Natural killer cell (primary cell): ENCODE results near the gene P3H2. TPM values are rescaled to one million over a fixed set of nuclear protein-coding genes. Genes with fewer than 3 reads are reported as not detected.
"Not testable (repeated sequence)": the region's sequence is repeated elsewhere in the genome, so short reads cannot be mapped to it uniquely, and the experiment has no call there.

Source experiments
- ATAC-seq, 3 donors: fragments of 150-1000 bp in 2 of 3; fragments of 200-7000 bp in 1 of 3; cut with Tn5 transposase; 1 replicate in 1 of 3; 2 replicates in 2 of 3; pipeline ENCODE4 v1.10.0; 2021; ENCODE audit warnings: mild to moderate bottlenecking in 2 of 3, moderate library complexity in 2 of 3
- DNase-seq, 2 donors: peaks; one replicate each; pipeline versions ENCODE4 v3.0.0 to v3.0.0-alpha.2; 2013 to 2021; ENCODE audit warnings: mixed read lengths in 1 of 2
- H3K27ac ChIP-seq: one replicate; pipeline ENCODE4 v1.5.1; 2013; ENCODE audit warnings: mild to moderate bottlenecking, low read length
- H3K27me3 ChIP-seq: one replicate; pipeline ENCODE4 v1.6.1; 2013; ENCODE audit warnings: low read length; ENCODE audit not compliant: control insufficient read depth, insufficient read depth
- H3K36me3 ChIP-seq: one replicate; pipeline ENCODE4 v1.6.1; 2013; ENCODE audit warnings: low read length; ENCODE audit not compliant: control insufficient read depth, insufficient read depth
- H3K4me1 ChIP-seq: one replicate; pipeline ENCODE4 v1.6.1; 2013; ENCODE audit warnings: low read length; ENCODE audit not compliant: control insufficient read depth, insufficient read depth
- H3K4me3 ChIP-seq: one replicate; pipeline ENCODE4 v1.5.1; 2013; ENCODE audit warnings: low read length
- H3K9me3 ChIP-seq: one replicate; pipeline ENCODE4 v1.6.1; 2013; ENCODE audit warnings: low read length; ENCODE audit not compliant: control insufficient read depth, insufficient read depth
- H3K27ac Mint-ChIP-seq, 2 donors: one replicate each; pipeline ENCODE4 v1.8.0; 2022; ENCODE audit warnings: mild to moderate bottlenecking in 2 of 2, mixed read lengths in 2 of 2, moderate library complexity in 1 of 2
- H3K27me3 Mint-ChIP-seq, 2 donors: one replicate each; pipeline ENCODE4 v1.8.0; 2022; ENCODE audit warnings: low read depth in 2 of 2, mixed read lengths in 2 of 2
- H3K36me3 Mint-ChIP-seq: one replicate; pipeline ENCODE4 v1.8.0; 2022; ENCODE audit warnings: mixed read lengths
- H3K4me1 Mint-ChIP-seq, 2 donors: one replicate each; pipeline ENCODE4 v1.8.0; 2022; ENCODE audit warnings: mixed read lengths in 2 of 2
- H3K4me3 Mint-ChIP-seq: one replicate; pipeline ENCODE4 v1.8.0; 2022; ENCODE audit warnings: mild to moderate bottlenecking, moderate library complexity, mixed read lengths
- H3K9me3 Mint-ChIP-seq, 2 donors: one replicate each; pipeline ENCODE4 v1.8.0; 2022; ENCODE audit warnings: mixed read lengths in 2 of 2
- WGBS: methylation state at CpG from one replicate; pipeline ENCODE4 v1.1.7; 2013; ENCODE audit warnings: missing lambda C conversion rate; ENCODE audit not compliant: insufficient coverage; 5-methylcytosine and 5-hydroxymethylcytosine counted together
- intact Hi-C: fragments of 100-400 bp; cut with micrococcal nuclease; formaldehyde crosslinking; loops from one replicate; pipeline ENCODE4 v1.14.2; 2022
- total RNA-seq, 4 donors: library from RNA; stranded (reverse); fragments of 120-200 nt in 1 of 4; gene quantifications; one replicate each; pipeline versions ENCODE4 v1.2.3 to v1.2.4, GENCODE V29; 2013 to 2022
- TF ChIP-seq, protein P1 (sequence below): fragments of 200-600 bp; IDR thresholded peaks from one replicate; pipeline ENCODE4 v1.8.0; 2022; ENCODE audit warnings: antibody characterized with exemption

The P3H2 gene
- total RNA-seq, 3 donors from 2014 or later (not counting 1 experiment from before 2014, with no cell fraction given), result 0.43 to 1.0 (median 0.64) TPM

DNA sequence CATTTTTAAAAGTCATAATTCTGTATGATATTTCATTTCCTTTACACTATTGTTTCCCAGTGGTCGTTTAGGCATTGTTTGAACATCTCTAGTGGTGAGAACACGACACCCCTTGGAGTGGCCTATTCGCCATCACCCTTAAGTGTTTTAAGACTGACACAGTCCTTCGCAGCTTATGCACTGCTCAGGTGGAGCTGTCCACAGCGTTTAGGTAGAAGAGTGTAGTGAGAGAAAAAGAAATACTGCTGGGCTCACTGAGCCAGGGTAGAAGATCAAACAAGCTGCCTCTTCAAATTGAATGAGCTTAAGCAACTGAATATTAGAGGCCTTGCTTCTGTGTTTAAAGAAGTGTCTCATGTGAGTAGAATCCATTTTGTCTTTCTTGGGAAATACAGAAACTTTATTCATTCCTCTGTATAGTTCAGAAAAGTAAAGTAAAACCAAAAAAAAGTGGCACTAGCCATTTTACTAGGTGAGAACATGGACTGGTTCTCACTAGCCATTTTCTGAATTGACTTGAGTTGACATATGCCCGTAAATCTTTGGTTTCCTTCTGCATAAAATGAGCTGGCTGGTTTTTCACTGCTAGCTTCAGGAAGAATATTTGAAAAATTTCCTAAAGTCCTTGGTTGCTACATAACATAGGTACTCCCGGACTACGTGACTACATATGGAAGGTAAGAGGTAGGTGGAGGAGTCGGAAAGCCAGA is 155.9 kb downstream of the P3H2 start:
- Histone ChIP-seq H3K9me3 (no peaks in the 10 kb centered on the region), H3K4me3 (no peak overlapping the region), H3K36me3 (no peaks in the 10 kb centered on the region), H3K27ac (no peak overlapping the region), H3K4me1 (no peaks in the 10 kb centered on the region), H3K27me3 (no peaks in the 10 kb centered on the region)
- no peak overlapping the region for H3K4me3 Mint-ChIP-seq
- DNase-seq, result no peak
- no peaks in the 10 kb centered on the region for H3K9me3 Mint-ChIP-seq
- peaks cover 0 to 3% of the 10 kb centered on the region in 2 donors for H3K27me3 Mint-ChIP-seq
- ATAC-seq, result no peak
- no peaks in the 10 kb centered on the region for H3K4me1 Mint-ChIP-seq
- WGBS, result 68% methylated on average over 9 of the region's 9 CpGs
- TF ChIP-seq, protein P1, sequence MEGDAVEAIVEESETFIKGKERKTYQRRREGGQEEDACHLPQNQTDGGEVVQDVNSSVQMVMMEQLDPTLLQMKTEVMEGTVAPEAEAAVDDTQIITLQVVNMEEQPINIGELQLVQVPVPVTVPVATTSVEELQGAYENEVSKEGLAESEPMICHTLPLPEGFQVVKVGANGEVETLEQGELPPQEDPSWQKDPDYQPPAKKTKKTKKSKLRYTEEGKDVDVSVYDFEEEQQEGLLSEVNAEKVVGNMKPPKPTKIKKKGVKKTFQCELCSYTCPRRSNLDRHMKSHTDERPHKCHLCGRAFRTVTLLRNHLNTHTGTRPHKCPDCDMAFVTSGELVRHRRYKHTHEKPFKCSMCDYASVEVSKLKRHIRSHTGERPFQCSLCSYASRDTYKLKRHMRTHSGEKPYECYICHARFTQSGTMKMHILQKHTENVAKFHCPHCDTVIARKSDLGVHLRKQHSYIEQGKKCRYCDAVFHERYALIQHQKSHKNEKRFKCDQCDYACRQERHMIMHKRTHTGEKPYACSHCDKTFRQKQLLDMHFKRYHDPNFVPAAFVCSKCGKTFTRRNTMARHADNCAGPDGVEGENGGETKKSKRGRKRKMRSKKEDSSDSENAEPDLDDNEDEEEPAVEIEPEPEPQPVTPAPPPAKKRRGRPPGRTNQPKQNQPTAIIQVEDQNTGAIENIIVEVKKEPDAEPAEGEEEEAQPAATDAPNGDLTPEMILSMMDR, result no peak
- H3K27ac Mint-ChIP-seq, result no peak overlapping the region
- H3K36me3 Mint-ChIP-seq, result no peaks in the 10 kb centered on the region
- intact Hi-C loops, result loop anchor here (10.0 kb wide), 1 partner anchor 730 kb away; no protein-coding TSS in a partner anchor

DNA sequence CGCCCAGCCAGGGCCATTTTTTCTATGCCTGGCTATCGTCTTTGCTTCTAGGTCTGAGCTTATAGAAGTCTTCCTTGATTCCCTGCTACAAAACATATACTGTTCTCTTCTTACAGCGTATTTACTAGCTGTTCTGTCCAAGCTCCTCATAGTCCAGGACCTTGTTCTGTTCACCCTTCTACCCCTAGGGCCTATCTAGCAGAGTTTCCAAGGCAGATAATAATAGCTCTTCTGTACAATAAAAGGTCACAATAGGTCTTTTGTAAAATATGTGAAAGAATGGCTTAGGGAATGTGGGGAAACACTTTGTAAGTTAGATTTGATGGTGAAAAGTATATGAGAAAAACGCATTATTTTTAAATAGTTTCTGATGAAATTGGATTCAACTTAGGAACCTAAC is 158.2 kb downstream of the P3H2 start:
- intact Hi-C loops, result loop anchor here (10.0 kb wide), 1 partner anchor 732 kb away; no protein-coding TSS in a partner anchor
- no peaks in the 10 kb centered on the region for H3K36me3 Mint-ChIP-seq
- TF ChIP-seq, protein P1, result no peak
- H3K4me1 Mint-ChIP-seq, result no peaks in the 10 kb centered on the region
- H3K9me3 Mint-ChIP-seq, result no peaks in the 10 kb centered on the region
- DNase-seq (no peak), ATAC-seq (no peak)
- H3K27me3 ChIP-seq, result no peaks in the 10 kb centered on the region
- H3K4me3 Mint-ChIP-seq, result no peak overlapping the region
- no peak overlapping the region for H3K27ac Mint-ChIP-seq
- no peaks in the 10 kb centered on the region for H3K9me3 ChIP-seq
- H3K4me3 ChIP-seq, result no peak overlapping the region
- no peaks in the 10 kb centered on the region for H3K36me3 ChIP-seq
- 95% methylated on average over 4 of the region's 4 CpGs for WGBS
- H3K27me3 Mint-ChIP-seq, result peaks cover 0 to 3% of the 10 kb centered on the region in 2 donors
- no peaks in the 10 kb centered on the region for H3K4me1 ChIP-seq
- no peak overlapping the region for H3K27ac ChIP-seq

DNA sequence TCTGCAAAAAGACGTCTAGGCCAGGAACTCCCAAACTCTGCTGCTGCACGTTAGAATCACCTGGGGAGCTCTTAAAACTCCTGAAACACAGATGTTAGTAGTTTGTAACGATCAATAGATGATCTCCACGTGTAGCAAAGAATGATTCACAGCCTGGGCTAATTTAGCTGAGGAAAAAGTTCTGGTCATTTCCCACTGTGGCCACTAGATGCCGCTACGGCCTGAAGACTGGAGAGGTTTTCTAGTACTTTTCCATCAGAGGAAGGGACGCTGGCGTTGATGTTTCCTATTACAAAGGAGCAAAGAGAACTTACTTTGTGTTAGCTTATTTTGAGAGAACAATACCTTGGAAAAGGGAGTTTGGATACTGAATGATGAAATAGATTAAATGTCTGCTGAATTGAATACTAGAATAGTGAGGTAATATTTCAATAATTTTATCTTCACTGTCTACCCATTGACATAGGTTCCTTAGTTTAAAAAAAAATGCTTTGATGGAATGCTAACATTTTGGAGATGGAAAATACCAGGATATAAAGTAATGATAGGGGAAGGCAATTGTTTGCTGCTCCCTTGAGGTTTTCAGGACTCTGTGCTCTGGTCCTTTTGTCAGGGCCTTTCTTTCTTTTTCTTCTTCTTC is 159.1 kb downstream of the P3H2 start:
- Histone ChIP-seq H3K4me1 (no peaks in the 10 kb centered on the region), H3K36me3 (no peaks in the 10 kb centered on the region), H3K27ac (no peak overlapping the region), H3K4me3 (no peak overlapping the region), H3K9me3 (no peaks in the 10 kb centered on the region), H3K27me3 (no peaks in the 10 kb centered on the region)
- ATAC-seq (peak in 2 of 3 donors; percentile 70 to 73), DNase-seq (peak; percentile 21 to 72)
- under 1% methylated on average over 8 of the region's 8 CpGs for WGBS
- H3K27me3 Mint-ChIP-seq, result peaks cover 0 to 3% of the 10 kb centered on the region in 2 donors
- H3K4me3 Mint-ChIP-seq, result no peak overlapping the region
- H3K9me3 Mint-ChIP-seq, result no peaks in the 10 kb centered on the region
- H3K4me1 Mint-ChIP-seq, result no peaks in the 10 kb centered on the region
- no peaks in the 10 kb centered on the region for H3K36me3 Mint-ChIP-seq
- intact Hi-C loops, result loop anchor here (10.0 kb wide), 1 partner anchor 733 kb away; no protein-coding TSS in a partner anchor
- no peak overlapping the region for H3K27ac Mint-ChIP-seq
- TF ChIP-seq, protein P1, result peak; percentile 82

DNA sequence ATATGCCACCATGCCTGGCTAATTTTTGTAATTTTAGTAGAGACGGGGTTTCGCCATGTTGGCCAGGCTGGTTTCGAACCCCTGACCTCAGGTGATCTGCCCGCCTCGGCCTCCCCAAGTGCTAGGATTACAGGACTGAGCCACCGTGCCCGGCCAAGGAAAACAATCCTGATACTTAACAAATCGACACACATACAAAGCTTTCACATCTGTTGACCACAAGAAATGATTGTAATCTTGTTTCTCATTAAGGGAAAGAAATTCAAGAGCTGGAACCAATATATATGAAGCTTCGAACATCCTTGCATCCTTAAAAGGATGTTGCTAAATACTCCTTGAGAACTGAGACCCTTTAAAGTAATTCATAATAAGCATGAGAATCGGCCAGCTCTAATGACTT is 159.6 kb downstream of the P3H2 start:
- intact Hi-C loops, result loop anchor here (10.0 kb wide), 1 partner anchor 734 kb away; no protein-coding TSS in a partner anchor
- not testable (repeated sequence) for H3K36me3 Mint-ChIP-seq, DNase-seq, H3K27ac Mint-ChIP-seq, H3K4me1 Mint-ChIP-seq, H3K36me3 ChIP-seq, H3K27ac ChIP-seq, ATAC-seq, H3K4me3 ChIP-seq, H3K4me1 ChIP-seq, H3K4me3 Mint-ChIP-seq, H3K9me3 Mint-ChIP-seq, H3K9me3 ChIP-seq, H3K27me3 Mint-ChIP-seq, H3K27me3 ChIP-seq
- WGBS, result 71% methylated on average over 10 of the region's 10 CpGs
